NB4 (cell line): ENCODE results near the gene COL23A1.

ENCODE experiments used
- CTCF ChIP-seq: IDR thresholded peaks from one replicate; pipeline ENCODE4 v1.5.1; 2012; ENCODE audit warnings: low read depth, low read length
- MYC ChIP-seq: IDR thresholded peaks from 2 replicates; pipeline ENCODE4 v1.6.1; 2011; ENCODE audit warnings: low read depth, low read length

- no peak for TF ChIP-seq CTCF
- no peak for TF ChIP-seq MYC
Observed at GRCh38 chr5:178581621-178582020, 8.6 kb downstream of the COL23A1 start.
